Measurements from ENCODE around the gene TMEM213.

The TMEM213 gene

DNA sequence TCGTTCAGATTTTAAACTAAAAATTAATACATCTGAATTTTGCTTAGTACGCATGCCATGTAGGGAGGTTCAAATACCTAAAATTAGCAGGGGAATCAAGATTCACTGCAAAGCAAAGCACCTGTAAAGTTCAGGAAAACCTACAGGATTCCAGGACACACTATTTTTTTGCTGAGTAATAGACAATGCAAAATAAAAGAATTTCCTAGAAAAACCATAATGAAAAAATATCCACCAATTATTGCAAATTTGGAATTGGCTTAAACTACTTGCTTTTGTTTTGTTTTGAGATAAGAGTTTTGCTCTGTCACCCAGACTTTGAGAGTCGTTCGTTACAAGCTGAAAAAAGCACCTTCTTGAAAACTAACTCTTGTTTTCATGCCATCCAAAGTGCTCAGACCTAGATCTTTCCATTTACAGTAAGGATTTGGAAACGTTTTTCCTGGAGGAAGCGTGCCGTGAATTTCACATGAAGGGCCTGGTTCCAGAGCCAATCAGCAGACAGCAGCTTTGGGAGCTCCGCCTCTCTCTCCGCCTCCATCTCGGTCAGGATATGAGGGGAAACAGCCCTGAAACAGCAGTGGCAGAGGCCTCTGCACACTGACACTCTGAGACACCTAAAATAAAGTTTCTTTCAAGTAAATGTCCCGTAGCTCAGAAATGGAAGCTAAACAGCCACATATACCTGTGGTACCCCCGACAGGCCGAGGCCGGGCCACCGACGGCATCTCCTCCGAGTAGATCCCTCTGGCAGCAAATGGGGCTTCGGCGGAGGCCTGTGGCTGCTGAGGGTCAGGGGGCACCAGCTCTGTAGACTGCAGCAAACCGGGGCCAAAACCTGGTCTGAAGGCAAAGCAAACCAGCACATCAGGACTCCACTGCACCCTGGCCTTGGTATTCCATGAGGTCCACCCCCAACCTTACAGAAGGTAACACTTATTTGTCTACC lies 46.1 kb downstream of the TMEM213 start:
- no peak for DNase-seq

DNA sequence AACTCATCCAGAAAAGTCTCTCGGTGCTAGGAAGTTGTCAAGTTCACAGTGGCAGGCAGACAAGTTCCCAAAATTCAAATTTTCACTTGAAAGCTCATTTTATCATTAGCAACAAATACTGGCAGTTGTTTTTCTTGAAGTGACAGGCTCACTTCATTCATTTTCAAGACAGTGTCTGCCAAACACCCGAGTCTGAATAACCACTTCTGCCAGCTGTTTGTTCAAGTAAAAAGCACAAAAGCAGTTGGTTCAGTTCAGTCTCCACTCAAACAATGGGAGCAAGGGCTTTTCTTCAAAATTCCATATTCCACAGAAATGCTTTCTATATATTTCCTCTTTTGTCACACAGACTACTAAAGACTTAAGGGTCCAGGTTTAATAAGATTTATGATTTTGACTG lies 47.9 kb downstream of the TMEM213 start:
- no peak for DNase-seq

DNA sequence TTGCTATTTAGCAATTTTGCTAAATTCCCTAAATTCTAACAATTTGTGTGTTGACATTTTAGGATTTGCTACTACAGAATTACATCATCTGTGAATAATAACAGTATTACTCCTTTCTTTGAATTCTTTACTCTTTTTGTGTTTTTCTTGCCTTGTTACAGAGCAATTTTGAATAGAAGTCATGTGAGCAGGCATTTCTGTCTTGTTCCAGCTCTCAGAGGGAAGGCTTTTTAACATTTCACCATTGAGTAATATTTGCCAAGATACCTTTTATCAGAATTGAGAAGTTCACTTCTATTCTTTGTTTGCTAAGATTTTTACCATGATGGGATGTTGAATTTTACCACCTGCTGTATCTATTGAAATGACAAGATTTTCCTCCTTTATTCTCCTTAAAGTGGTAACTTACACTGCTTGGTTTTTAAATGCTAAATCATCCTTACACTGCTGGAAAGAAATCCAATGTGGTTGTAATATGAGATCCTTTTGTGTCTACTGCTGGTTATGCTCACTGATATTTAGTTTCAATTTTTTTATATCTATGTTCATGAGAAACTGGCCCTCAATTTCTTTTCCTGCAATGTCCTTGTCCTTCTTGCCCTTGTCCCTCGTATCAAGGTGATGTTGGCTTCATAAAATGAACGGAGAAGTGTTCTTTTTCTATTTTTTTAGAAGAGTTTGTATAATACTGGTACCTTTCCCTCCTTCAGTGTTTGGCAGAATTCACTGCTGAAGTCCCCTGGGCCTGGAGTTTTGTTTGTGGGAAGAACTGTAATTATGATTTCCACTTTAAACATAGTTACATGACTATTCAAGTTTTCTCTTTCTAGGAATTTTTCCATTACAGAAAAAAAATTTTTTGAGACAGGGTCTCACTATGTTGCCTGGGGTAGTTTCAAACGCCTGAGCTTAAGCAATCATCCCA lies 50.5 kb downstream of the TMEM213 start:
- DNase-seq, result no peak

DNA sequence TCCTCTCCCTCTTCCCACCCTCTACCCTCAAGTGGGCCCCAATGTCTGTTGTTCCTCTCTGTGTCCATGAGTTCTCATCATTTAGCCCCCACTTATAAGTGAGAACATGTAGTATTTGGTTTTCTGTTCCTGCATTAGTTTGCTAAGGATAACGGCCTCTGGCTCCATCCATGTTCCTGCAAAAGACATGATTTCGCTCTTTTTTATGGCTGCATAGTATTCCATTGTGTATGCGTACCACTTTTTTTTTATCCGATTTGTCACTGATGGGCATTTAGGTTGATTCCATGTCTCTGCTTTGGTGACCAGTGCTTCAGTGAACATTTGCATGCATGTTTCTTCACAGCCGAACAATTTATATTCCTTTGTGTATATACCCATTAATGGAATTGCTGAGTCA lies 51.9 kb downstream of the TMEM213 start:
- DNase-seq, result no peak

DNA sequence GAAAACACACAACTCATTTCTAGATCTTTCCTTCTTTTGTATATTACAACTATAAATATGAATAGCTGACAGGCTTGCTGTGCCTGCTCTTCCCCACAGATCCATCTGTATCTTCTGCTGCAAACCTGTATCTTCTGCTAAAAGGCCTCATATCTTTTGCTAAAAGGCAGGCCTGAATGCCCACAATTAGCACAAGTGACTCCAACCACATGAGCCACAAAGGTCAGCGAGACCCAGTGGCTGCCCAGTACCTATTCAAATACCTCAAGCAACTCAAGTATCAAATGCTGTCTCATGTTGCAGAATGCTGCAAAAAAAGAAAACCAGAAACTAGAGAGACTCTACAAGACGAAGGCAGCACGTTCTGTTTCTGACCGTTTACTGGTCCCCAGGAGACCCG lies 54.7 kb downstream of the TMEM213 start:
- DNase-seq, result no peak

DNA sequence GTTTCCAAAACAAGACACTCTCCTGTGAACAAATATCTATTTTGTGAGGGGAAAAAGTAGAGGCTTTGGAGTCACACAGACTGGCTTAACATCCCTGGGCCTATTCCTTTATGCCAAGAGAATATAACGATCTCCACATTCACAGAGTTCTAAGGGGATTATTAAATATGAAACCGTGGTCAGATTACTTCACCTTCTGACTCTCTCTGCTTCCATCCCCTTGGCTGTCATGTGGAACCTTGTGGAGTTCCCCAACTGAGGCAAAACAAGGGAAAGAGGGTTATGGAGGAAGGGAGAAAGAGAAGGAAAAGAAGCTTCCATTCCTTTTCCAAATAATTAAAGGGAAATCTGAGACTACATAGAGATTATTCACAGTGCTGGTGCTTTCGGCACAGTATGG lies 55.7 kb downstream of the TMEM213 start:
- no peak for DNase-seq

DNA sequence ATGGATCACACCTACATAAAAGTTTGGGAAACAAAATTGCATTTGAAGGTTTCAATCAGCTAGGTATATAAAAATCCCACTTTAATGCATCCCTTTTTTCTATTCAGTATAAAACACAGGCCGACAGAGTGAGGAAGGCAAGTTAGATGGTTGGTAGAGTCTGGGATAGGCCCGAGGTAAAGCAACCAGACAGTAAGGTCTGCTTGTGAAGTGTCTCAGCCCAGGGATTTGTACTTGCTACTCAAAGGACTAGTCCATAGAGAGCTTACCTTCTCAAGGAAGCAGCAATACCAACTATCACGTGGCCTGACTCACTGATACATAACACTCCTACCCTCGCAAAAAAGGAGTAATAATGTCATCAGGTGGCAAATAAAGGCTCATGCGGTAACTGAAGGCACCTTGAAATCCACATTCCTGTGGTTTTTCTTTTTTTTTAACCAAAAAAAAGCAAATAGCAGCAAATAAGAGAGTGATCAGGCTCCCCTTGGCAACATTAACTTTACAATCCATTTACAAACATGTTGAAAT lies 56.4 kb downstream of the TMEM213 start:
- no peak for DNase-seq

DNA sequence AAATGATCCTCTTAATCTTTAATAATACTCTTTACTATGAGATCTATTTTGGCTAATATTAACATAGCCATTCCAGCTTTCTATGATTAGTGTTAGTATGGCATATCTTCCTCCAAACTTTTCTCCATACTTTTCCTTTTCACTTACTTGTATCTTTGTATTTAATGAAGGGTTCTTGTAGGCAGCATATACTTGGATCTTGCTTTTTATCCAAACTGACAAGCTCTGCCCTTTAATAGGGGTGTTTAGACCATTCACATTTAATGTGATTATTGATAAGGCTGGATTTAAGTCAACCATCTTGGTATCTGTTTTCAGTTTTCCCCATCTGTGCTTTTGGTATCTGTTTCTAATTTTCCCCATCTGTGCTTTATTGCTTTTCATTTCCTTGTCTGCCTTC lies 59.9 kb downstream of the TMEM213 start:
- DNase-seq, result no peak

DNA sequence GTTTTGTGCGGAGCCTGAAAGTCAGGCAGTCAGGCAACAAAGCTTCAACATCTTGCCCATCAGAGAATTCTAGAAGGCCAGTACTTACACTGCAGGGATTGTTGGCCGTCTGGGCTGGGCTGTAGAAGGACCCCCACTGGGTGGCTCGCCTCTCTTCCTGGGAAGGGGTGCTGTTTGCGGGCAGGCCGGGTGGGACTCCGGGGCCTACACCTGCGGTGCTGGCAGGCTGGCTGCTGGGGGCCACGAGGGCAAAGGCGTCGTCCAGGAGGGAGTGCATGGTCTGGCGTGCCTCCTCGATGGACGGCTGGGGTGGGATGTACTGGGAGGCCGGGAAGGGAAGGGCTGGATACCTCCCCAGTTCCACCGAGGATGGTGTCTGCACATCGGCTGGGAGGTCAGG lies 63.3 kb downstream of the TMEM213 start:
- DNase-seq, result no peak

DNA sequence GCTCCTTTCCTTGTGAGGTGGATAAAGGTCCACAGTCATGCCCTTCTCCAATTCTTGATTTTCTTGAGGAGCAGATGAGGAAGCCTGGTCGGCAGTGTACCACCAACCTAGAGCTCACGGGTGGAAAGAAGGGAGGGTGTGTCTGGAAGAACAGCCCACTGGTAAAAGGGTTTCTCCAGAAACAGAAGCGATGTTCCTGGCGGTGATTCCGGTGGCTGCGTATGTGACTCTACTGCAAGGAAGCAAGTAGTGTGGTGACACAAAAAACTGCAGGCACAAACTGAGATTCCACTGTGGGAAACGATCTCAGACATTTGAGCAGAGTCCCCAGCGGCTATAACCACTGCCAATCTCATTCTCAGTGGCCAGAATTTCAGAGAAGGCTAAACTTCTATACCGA lies 66.1 kb downstream of the TMEM213 start:
- DNase-seq, result no peak

DNA sequence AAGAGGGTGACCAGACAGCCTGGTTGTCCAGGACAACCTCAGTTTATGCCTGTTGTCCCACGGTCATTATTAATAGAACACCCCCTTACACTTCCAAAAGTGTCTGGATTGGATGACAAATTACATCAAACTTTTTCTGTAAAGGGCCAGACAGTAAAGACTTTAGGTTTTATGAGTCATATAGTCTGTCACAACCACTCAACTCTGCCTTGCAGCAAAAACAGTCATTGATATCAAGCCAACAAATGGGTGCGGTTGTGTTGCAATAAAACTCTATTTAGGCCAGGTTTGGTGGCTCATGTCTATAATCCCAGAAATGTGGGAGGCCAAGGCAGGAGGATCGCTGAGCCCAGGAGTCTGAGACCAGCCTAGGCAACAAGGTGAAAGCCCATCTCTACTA lies 66.9 kb downstream of the TMEM213 start:
- DNase-seq, result no peak

DNA sequence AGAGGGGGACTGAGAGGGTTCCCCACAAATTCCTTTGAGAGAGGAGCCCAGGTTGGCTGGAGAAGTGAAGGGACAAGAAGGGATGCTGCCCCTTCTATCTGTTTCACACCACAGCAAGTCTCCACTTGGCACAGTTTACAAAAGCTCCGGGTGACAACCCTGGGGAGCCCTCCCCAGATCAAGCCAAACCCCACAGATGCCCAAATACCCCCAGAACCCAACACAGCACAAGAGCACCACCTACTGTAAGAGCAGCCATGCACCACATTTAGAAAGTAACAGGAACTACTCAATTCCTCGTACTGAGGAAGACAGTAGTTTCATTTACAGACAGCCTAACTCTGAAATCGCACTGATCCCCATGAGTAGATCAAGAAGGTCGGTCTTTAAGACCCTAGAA lies 68.0 kb downstream of the TMEM213 start:
- DNase-seq, result no peak

DNA sequence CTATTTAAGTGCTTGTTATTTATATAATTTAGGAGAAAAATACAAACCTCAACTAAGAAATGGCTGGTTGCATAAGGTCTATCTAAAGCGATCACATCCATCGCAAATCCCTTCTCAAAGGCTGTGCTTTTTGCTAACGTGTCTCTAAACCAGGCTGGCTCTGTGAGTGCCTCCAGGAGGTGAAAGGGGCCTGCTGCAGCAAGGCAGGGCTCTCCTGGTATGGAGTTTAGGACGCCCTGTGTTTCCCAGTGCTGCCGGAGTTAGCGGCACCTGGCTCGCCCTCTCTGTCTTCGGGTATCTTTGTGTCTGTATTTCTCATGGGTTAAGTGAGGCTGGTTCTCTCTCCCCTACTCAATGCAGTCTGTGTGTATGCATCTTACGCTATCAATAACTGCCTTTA lies 68.6 kb downstream of the TMEM213 start:
- no peak for DNase-seq

DNA sequence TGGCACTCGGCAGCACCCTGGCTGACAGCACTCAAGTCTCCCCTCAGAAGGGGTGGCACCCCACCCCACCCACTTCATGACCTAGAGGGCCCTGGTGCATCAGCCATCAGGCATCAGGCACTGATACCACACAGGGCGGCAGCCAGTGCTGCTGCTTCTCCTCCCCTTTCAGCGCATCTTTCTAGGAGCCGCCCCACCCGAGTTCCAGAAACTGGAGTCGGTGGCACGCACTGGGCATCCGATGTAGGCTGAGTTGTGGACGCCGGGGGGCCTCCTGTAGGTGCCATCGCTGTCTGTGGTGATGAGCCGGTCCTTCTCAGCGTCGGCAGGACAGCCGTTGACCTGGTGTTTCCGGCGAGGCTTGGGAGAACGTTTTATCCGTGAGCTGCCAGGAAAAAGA lies 70.0 kb downstream of the TMEM213 start:
- no peak for DNase-seq

DNA sequence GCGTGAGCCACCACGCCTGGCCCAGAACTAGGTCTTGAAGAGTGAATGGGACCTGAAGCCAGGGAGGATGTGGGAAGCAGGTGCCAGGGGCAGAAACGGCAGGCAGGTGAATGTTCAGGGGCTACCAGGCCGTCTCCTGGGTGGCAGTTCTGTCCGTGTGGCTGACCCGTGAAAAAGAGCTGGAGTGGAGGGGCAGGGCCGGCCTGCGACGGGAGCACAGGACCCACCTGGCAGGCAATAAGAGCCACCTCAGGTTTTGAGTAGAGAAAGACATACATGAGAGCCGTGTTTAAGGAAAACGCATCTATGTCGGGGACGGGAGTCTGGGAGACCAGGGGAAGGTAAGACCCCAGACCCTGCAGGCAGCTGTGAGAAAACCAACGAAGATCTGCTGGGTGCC lies 70.9 kb downstream of the TMEM213 start:
- DNase-seq, result no peak

DNA sequence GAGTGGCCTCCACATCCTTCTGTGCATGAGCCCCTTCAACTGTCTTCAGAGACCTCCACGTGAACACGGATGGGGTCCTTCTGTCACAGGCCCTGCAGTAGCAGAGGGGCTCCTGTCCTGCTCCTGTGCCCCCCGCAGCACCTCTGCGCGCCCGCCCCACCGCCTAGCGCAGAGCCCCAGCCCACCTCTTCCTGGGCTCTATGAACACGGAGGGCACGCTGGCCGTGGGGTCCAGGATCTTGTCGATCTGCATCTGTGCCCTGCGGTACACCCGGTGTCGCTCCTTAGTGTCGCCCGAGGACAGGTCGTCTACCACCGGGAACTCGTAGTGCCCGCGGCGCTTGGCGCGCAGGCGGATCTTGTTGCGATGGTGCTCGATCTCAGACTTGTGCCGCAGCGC lies 71.6 kb downstream of the TMEM213 start:
- no peak for DNase-seq

DNA sequence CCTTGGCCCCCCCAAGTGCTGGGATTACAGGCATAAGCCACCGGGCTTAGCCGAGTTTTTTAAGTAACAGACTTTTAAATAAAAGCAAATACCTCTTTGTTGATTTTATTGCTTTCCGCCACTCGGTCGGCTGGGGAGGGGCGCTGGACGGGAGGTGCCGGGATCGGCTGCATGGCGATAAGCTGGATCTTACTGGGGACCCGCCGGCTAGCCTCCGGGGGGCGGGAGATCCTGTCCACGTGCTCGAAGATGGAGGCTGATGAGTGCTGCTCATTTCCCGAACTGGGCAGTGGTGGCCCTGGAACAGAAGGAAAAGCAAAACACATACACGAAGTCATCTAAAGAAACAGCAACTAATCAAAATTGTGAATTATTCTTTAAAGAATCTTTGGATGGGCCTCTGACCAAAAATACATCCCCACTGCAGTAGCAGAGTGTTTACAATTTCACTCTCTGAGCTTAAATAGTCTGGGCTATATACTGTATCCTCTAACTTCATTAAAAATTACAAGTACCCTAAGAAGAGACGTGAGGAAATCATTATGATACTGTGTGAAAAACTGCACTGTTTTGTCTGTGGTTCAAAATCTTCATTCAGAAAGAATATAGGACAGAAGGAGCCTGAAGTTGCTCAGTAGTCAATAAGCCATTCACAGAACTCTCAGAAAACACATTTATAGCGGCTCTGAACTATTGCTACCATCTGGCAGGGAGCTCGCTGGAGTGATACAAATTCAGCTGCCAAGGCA lies 73.4 kb downstream of the TMEM213 start:
- DNase-seq, result no peak

DNA sequence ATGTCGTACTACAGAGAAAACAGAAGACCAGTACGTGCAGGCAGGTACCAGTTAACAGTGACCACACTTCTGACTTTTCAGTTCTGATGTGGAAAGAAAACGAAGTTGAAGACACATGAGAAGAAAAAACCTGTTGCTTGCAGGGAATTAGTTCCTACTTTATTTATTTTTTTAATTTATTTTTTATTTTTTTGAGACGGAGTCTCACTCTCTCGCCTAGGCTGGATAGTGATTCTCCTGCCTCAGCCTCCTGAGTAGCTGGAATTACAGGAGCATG lies 74.0 kb downstream of the TMEM213 start:
- no peak for DNase-seq

DNA sequence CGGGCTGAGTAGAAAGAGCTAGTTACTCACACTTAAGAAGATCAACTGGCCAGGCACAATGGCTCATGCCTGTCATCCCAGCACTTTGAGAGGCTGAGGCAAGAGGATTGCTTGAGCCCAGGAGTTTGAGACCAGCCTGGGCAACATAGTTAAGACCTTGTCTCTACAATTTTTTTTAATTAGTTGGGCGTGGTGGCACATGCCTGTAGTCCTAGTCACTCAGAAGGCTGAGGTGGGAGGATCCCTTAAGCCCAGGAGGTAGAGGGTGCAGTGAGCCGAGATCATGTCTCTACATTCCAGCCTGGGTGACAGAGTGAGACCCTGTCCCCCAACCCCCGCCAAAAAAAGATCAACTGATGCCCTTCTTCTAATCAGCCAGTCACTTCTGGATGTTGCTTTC lies 74.8 kb downstream of the TMEM213 start:
- DNase-seq, result no peak

DNA sequence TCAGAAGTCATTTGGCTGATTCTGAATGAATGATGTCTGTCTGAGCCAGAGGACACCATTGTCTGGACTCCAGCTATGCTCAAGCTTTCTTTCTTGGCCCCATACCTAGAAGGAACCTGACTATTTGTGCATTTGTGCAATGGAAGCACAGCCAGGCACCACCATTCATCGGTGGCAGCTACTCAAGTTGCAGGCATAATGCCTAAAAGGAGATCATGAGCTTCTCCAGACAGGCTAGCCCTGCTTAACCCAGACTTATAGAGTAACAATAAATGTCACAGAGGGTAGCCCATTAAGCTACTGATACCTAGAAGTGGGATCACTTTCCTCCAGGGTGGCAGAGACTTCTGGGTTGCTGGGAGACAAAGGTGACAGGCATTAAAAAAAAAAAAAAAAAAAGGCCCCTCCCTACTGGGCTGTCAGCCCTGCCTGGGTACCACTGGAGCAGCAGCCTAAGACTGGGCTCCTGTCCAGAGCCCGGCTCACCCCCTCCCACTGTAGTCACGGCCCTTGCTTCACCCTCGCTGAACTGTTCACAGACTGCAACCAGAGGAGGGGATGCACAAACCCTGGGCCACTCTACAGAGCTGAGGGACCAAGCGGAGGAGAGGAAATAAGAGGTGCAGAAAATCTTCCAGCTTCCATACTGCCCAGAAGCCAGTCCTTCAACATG lies 75.6 kb downstream of the TMEM213 start:
- DNase-seq, result no peak

DNA sequence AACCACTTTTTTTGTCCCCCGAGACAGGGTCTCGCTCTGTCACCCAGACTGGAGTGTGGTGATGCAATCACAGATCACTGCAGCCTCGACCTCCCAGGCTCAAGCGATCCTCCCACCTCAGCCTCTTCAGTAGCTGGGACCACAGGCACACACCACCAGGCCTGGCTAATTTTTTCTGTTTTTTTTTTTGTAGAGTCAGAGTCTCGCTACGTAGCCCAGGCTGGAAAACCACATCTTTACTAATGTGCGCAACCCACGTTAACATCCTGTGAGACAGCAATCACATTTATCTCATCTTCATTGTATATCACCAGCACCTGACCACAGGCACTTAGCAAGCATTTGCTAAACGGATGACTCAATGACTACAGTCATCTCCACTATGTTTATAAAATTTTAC lies 78.0 kb downstream of the TMEM213 start:
- no peak for DNase-seq

DNA sequence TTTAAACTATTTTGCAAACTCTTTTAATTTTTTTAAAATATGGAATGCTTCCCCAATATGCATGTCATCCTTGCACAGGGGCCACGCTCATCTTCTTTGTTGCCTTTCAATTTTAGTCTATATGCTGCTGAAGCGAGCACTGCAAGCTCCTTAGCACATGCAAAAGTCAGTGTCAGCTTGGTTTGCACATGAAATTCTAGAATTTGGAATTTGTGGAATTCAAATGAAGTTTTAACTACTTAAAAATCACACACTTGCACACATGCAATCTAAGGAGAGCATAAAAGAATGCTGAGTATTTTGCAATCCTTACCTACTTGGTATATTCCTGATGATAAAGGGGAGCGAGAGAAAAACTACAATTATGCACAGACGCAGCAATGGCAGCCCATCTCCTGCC lies 78.5 kb downstream of the TMEM213 start:
- DNase-seq, result no peak

DNA sequence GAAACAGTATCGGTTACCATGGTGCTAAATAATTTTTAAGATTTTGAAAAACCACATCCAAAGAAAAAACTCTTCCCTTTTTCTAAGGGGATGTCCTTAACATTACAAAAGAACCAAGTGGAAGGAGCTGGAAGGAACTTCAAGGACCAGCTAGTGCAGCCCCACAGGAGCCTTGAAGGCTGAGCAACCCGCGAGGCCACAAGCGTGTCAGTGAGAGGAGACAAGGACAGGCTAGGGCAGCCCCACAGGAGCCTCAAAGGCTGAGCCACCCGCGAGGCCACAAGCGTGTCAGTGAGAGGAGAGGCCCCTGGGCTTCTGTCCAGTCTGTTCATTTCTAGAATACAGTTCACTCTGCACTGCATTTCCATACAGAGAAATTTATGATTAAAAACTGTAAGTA lies 80.3 kb downstream of the TMEM213 start:
- no peak for DNase-seq
